NT2/D1 (cell line): ENCODE measurements around the gene GJB1.
"Not testable (repeated sequence)": the region's sequence is repeated elsewhere in the genome, so short reads cannot be mapped to it uniquely, and the experiment has no call there.

Experiments used
- DNase-seq: peaks from one replicate; pipeline ENCODE4 v3.0.0-alpha.2; 2011; ENCODE audit warnings: low read depth, low spot score
- H3K27me3 ChIP-seq: 2 replicates; pipeline ENCODE4 v1.6.0; 2011; ENCODE audit warnings: mild to moderate bottlenecking; ENCODE audit not compliant: insufficient read length, insufficient read depth
- H3K36me3 ChIP-seq: 2 replicates; pipeline ENCODE4 v1.6.1; 2011; ENCODE audit warnings: mild to moderate bottlenecking, low read length, mixed read lengths; ENCODE audit not compliant: insufficient read depth, insufficient read length
- H3K4me1 ChIP-seq: 2 replicates; pipeline ENCODE4 v1.5.1; 2011; ENCODE audit not compliant: insufficient read depth, insufficient read length
- H3K4me3 ChIP-seq: 2 replicates; pipeline ENCODE4 v1.5.1; 2011; ENCODE audit warnings: low read depth; ENCODE audit not compliant: insufficient read length
- H3K9ac ChIP-seq: 2 replicates; pipeline ENCODE4 v1.6.0; 2011; ENCODE audit warnings: low read depth; ENCODE audit not compliant: insufficient read length
- H3K9me3 ChIP-seq: 2 replicates; pipeline ENCODE4 v1.5.1; 2011; ENCODE audit warnings: mild to moderate bottlenecking, low read length; ENCODE audit not compliant: insufficient read depth
- SUZ12 ChIP-seq: IDR thresholded peaks from 2 replicates; pipeline ENCODE4 v1.6.1; 2011; ENCODE audit not compliant: insufficient read length, insufficient read depth; ENCODE audit errors: extremely low read depth
- YY1 ChIP-seq: IDR thresholded peaks from 2 replicates; pipeline ENCODE4 v1.6.1; 2011; ENCODE audit not compliant: insufficient read length, insufficient read depth
- ZNF274 ChIP-seq: IDR thresholded peaks from 2 replicates; pipeline ENCODE4 v1.6.1; 2011; ENCODE audit warnings: mild to moderate bottlenecking, low read depth, low read length

Gene GJB1

DNA sequence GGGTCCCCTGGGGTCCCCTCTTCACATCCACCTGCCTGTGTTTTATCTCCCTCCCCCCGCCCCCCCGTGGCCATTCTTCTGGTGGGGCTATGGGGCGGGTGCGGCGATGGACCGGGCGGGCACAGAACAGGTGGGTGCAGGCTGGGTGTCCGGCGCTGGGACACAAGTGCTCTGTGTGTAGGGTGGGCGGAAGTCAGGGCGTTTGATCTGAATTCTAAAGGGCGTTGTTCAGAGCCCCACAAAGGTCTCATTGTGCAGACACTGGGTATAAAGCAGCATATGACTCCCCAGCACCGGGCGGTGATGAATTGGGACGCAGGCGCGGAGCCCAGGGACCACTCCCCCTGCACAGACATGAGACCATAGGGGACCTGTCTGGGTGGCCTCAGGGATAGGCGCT lies at the start of gene GJB1:
Gene GJB1, plus strand, starts transcription at position 296 of the 400 bp plus-strand sequence. CDS start 484 bp downstream, outside the sequence.
- Histone ChIP-seq H3K4me1 (peaks cover 12% of the 10 kb centered on the region), H3K9ac (no peak within 1 kb of the TSS), H3K36me3 (no peaks in the 10 kb centered on the region), H3K4me3 (no peak within 1 kb of the TSS), H3K27me3 (no peaks in the 10 kb centered on the region), H3K9me3 (no peaks in the 10 kb centered on the region)
- DNase-seq = no peak
- TF ChIP-seq YY1 = no peak
- no peak for TF ChIP-seq ZNF274
- TF ChIP-seq SUZ12 = no peak

DNA sequence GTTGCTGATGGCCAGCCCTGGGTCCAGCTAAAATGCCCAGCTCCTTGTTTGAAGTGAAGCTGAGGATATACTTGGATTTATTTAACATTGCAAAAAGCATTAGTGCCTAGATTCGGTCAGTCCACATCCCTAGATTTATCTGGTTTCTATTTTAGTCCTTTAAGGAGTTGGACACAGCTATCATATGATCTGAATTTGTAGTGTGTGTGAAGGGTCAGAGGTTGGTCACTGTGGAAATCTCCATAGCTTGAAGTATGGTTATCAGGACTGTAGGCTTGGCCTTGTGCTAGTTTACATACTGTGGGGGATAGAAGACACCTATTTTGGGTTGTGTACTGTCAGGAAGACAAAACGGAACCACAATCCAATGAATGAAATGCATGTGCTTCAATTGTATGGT lies 49.6 kb upstream of the GJB1 start:
- Histone ChIP-seq H3K4me1 (no peaks in the 10 kb centered on the region), H3K9me3 (no peaks in the 10 kb centered on the region), H3K27me3 (no peaks in the 10 kb centered on the region), H3K9ac (no peak overlapping the region), H3K4me3 (no peak overlapping the region), H3K36me3 (no peaks in the 10 kb centered on the region)
- TF ChIP-seq ZNF274 (no peak), YY1 (no peak), SUZ12 (no peak)
- DNase-seq = no peak

DNA sequence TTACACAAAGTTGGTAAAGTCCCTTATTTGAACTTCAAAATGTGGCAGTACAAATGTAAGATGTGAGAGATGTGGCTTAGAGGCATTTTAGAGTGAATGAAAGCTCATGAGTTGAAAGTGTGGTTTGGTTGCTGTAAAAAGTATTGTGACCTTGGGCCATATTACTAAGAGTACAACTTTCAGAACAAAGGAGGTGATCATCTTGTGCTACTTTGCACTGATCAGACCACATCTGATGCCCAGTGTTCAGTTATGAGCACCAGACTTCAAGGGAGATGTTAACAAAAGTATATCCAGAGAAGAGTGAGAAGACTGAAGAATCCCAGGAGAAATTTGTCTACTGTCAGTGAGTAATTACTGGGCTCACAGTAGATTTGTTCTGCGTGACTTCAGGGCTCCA lies 48.2 kb upstream of the GJB1 start:
- no peaks in the 10 kb centered on the region for H3K27me3 ChIP-seq

GRCh38 chrX:71175531-71175930 lies 47.5 kb upstream of the GJB1 start:
- Histone ChIP-seq H3K9ac (no peak overlapping the region), H3K27me3 (no peaks in the 10 kb centered on the region), H3K36me3 (no peaks in the 10 kb centered on the region), H3K4me1 (no peaks in the 10 kb centered on the region), H3K9me3 (no peaks in the 10 kb centered on the region), H3K4me3 (no peak overlapping the region)
- no peak for DNase-seq
- TF ChIP-seq ZNF274 = no peak

More for the DNA sequence above, 48.2 kb upstream of the GJB1 start:
- no peak for DNase-seq
- H3K9me3 ChIP-seq = no peaks in the 10 kb centered on the region
- no peak overlapping the region for H3K4me3 ChIP-seq
- H3K9ac ChIP-seq = no peak overlapping the region
- TF ChIP-seq SUZ12 = no peak
- TF ChIP-seq ZNF274 = no peak
- TF ChIP-seq YY1 = no peak
- H3K36me3 ChIP-seq = no peaks in the 10 kb centered on the region
- H3K4me1 ChIP-seq = no peaks in the 10 kb centered on the region

GRCh38 chrX:71177327-71177726 lies 45.7 kb upstream of the GJB1 start:
- no peak overlapping the region for H3K4me3 ChIP-seq
- no peak overlapping the region for H3K9ac ChIP-seq
- TF ChIP-seq YY1 (no peak), SUZ12 (no peak), ZNF274 (no peak)
- no peaks in the 10 kb centered on the region for H3K9me3 ChIP-seq
- no peaks in the 10 kb centered on the region for H3K27me3 ChIP-seq
- DNase-seq = no peak
- no peaks in the 10 kb centered on the region for H3K36me3 ChIP-seq
- H3K4me1 ChIP-seq = no peaks in the 10 kb centered on the region

- Histone ChIP-seq H3K36me3 (no peaks in the 10 kb centered on the region), H3K4me1 (no peaks in the 10 kb centered on the region), H3K9me3 (no peaks in the 10 kb centered on the region), H3K4me3 (no peak overlapping the region), H3K9ac (no peak overlapping the region), H3K27me3 (no peaks in the 10 kb centered on the region)
- TF ChIP-seq ZNF274 (no peak), SUZ12 (no peak), YY1 (no peak)
- peak; percentile 69 for DNase-seq
Measured at GRCh38 chrX:71178908-71179307, 44.1 kb upstream of the GJB1 start.

DNA sequence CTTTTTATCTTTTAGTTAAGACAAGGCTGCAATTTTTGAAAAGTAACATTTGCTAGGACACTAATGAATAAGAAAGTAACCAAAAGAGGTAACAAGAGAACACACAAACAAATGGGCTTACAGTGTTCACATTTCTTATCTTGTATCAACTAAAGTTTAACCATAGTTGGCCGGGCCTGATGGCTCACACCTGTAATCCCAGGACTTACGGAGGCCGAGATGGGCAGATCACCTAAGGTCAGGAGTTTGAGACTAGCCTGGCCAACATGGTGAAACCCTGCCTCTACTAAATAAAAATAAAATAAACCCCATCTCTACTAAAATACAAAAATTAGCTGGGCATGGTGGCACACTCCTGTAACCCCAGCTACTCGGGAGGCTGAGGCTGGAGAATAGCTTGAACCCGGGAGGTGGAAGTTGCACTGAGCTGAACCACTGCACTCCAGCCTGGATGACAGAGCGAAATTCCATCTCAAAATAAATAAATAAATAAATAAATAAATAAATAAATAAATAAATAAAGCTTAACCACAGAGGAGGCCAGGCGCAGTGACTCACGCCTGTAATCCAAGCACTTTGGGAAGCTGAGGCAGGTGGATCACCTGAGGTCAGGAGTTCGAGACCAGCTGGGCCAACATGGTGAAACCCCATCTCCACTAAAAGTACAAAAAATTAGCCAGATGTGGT lies 42.3 kb upstream of the GJB1 start:
- not testable (repeated sequence) for H3K4me3 ChIP-seq, H3K9ac ChIP-seq, H3K9me3 ChIP-seq, H3K4me1 ChIP-seq, DNase-seq, H3K27me3 ChIP-seq, H3K36me3 ChIP-seq

- TF ChIP-seq SUZ12 (no peak), ZNF274 (no peak), YY1 (no peak)
- DNase-seq = no peak
- no peaks in the 10 kb centered on the region for H3K9me3 ChIP-seq
- peak overlapping the region; percentile 84 for H3K9ac ChIP-seq
- H3K27me3 ChIP-seq = no peaks in the 10 kb centered on the region
- H3K4me1 ChIP-seq = peaks cover 2% of the 10 kb centered on the region
- peak overlapping the region; percentile 41 for H3K4me3 ChIP-seq
- H3K36me3 ChIP-seq = no peaks in the 10 kb centered on the region
Measured at GRCh38 chrX:71181558-71181909, 41.5 kb upstream of the GJB1 start.
